ENCODE results near the gene MLPH. TPM values are rescaled to one million over a fixed set of nuclear protein-coding genes. Genes with fewer than 3 reads are reported as not detected.

Gene MLPH
- total and polyA plus RNA-seq, 2 of the 13 experiments (the other 11 are each of a cell fraction or from before 2014, with no cell fraction given), result 0.12 TPM; not detected in 1

DNA sequence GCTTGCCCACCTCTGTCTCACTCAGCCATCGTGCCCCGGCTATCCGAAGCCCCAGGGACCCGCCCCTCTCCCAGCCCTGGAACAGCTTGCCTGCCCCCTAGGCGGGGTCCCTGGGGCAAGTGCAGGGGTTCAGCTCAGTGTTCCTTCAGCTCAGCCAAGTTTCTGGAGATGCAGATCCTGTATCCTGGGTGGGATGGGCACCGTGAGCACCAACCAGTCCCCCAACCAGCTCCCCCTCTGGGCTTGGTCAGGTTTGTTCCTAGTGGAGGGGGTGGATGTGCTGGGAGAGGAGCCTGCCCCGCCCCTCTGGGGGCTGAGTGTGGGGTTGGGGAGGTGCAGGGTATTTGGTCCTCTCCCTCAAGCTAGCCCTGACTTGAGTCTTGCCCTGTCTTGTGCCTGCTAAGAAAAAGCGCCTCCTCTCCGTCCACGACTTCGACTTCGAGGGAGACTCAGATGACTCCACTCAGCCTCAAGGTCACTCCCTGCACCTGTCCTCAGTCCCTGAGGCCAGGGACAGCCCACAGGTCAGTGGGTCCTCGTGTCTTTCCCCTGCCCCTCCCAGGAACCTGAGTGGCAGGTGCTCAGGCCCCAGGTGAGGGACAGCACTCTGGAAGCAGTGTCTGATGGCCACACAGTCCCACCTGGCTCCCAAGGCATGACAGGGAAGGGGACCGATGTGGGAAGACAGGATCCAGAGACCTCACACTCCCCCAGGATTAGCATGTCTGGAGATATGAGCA lies 32.6 kb downstream of the MLPH start (continued):
- TF ChIP-seq ZNF703 (CRISPR knock-in tag; IDR thresholded peaks at IDR 0.05; ENCODE audit: borderline replicate concordance), result no peak
- TF ChIP-seq SRF (IDR thresholded peaks at IDR 0.05; ENCODE audit: low read depth, low read length), result no peak
- TF ChIP-seq, protein P1, sequence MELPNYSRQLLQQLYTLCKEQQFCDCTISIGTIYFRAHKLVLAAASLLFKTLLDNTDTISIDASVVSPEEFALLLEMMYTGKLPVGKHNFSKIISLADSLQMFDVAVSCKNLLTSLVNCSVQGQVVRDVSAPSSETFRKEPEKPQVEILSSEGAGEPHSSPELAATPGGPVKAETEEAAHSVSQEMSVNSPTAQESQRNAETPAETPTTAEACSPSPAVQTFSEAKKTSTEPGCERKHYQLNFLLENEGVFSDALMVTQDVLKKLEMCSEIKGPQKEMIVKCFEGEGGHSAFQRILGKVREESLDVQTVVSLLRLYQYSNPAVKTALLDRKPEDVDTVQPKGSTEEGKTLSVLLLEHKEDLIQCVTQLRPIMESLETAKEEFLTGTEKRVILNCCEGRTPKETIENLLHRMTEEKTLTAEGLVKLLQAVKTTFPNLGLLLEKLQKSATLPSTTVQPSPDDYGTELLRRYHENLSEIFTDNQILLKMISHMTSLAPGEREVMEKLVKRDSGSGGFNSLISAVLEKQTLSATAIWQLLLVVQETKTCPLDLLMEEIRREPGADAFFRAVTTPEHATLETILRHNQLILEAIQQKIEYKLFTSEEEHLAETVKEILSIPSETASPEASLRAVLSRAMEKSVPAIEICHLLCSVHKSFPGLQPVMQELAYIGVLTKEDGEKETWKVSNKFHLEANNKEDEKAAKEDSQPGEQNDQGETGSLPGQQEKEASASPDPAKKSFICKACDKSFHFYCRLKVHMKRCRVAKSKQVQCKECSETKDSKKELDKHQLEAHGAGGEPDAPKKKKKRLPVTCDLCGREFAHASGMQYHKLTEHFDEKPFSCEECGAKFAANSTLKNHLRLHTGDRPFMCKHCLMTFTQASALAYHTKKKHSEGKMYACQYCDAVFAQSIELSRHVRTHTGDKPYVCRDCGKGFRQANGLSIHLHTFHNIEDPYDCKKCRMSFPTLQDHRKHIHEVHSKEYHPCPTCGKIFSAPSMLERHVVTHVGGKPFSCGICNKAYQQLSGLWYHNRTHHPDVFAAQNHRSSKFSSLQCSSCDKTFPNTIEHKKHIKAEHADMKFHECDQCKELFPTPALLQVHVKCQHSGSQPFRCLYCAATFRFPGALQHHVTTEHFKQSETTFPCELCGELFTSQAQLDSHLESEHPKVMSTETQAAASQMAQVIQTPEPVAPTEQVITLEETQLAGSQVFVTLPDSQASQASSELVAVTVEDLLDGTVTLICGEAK (IDR thresholded peaks at IDR 0.05), result no peak
- TF ChIP-seq, protein P1 (CRISPR knock-in tag; IDR thresholded peaks at IDR 0.05), result no peak
- no peak for TF ChIP-seq ZNF430 (CRISPR knock-in tag; IDR thresholded peaks at IDR 0.05)
- TF ChIP-seq ZNF790 (CRISPR knock-in tag; IDR thresholded peaks at IDR 0.05; ENCODE audit: borderline replicate concordance), result no peak
- no peak for TF ChIP-seq NFIB (CRISPR knock-in tag; IDR thresholded peaks at IDR 0.05; ENCODE audit: borderline replicate concordance)
- no peak for TF ChIP-seq IKZF4 (CRISPR knock-in tag; IDR thresholded peaks at IDR 0.05; ENCODE audit: borderline replicate concordance, low read depth, not compliant biosample characterization)
